Activated T-helper 17 cell treated with anti-CD3 and anti-CD28 coated beads, Interleukin-2, amount 50 U/mL, for 72 hours (primary cell): ENCODE measurements around the gene STAT6. TPM values are rescaled to one million over a fixed set of nuclear protein-coding genes. Genes with fewer than 3 reads are reported as not detected.
"Not testable (repeated sequence)": the region's sequence is repeated elsewhere in the genome, so short reads cannot be mapped to it uniquely, and the experiment has no call there.

Experiments used
- ATAC-seq: fragments of 150-1000 bp; cut with Tn5 transposase; replicated peaks from 2 replicates; pipeline ENCODE4 v1.10.0; 2021; ENCODE audit warnings: mild to moderate bottlenecking, moderate library complexity
- H3K27ac Mint-ChIP-seq: one replicate; pipeline ENCODE4 v1.8.0; 2022; ENCODE audit warnings: mixed read lengths
- H3K27me3 Mint-ChIP-seq: one replicate; pipeline ENCODE4 v1.8.0; 2022; ENCODE audit warnings: mixed read lengths
- H3K36me3 Mint-ChIP-seq: one replicate; pipeline ENCODE4 v1.8.0; 2022; ENCODE audit warnings: low read depth, mild to moderate bottlenecking, mixed read lengths
- H3K4me1 Mint-ChIP-seq: one replicate; pipeline ENCODE4 v1.8.0; 2022; ENCODE audit warnings: mixed read lengths
- H3K4me3 Mint-ChIP-seq: one replicate; pipeline ENCODE4 v1.8.0; 2022; ENCODE audit warnings: mild to moderate bottlenecking, mixed read lengths
- H3K9me3 Mint-ChIP-seq: one replicate; pipeline ENCODE4 v1.8.0; 2022; ENCODE audit warnings: mixed read lengths
- total RNA-seq, 2 donors: library from RNA; stranded (reverse); gene quantifications; one replicate each; pipeline ENCODE4 v1.2.3, GENCODE V29; 2022

The STAT6 gene
- total RNA-seq, 2 donors from 2014 or later, result 177 to 332 TPM

DNA sequence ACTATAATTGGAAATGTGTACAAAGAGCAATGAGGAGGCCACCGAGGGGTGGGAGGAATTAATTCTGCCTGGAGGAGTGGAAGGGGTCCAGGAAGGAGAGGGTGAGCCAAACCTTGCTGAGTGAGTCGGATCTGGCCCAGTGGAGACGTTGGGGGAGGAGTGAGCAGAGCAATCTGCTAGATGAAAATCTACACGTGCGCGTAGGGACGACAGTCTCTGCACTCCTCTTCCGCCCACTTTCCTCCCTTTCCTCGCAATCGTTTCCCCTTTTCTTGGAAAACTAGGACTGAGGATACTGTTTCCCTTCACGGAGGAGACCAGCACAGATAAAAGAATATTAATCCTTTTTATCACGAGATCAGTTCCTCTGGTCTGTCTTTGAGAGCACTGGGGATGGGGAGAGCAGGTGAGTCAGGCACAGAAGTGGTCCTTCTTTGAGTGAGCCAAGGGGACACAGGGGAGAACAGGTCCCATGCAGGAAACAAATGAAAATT lies 25.1 kb downstream of the STAT6 start:
- H3K36me3 Mint-ChIP-seq, result peaks cover 41% of the 10 kb centered on the region
- no peaks in the 10 kb centered on the region for H3K9me3 Mint-ChIP-seq
- H3K27me3 Mint-ChIP-seq, result no peaks in the 10 kb centered on the region
- H3K4me3 Mint-ChIP-seq, result peak overlapping the region; percentile 97
- ATAC-seq, result no peak
- H3K27ac Mint-ChIP-seq, result peak overlapping the region; percentile 87
- H3K4me1 Mint-ChIP-seq, result peaks cover 13% of the 10 kb centered on the region

DNA sequence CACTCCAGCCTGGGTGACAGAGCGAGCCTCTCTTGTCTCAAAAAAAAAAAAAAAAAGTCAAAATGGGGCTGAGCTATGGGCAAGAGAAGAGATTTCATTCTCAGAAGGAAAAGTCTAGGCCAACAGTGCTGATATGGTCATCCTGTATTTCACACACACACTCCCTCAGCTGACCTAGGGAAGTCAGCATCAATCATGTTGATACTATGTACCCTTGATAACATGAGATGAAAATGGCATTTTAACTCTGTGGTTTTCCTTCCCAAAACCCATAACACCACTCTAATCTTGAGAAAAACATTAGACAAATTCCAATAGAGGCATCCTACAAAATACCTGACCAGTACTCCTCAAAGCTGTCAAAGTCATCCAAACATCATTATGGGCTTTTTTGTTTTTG lies 30.3 kb downstream of the STAT6 start:
- no peak for ATAC-seq
- H3K36me3 Mint-ChIP-seq, result peaks cover 31% of the 10 kb centered on the region
- H3K27ac Mint-ChIP-seq, result no peak overlapping the region
- H3K4me3 Mint-ChIP-seq, result no peak overlapping the region
- peaks cover 6% of the 10 kb centered on the region for H3K4me1 Mint-ChIP-seq
- H3K9me3 Mint-ChIP-seq, result no peaks in the 10 kb centered on the region
- no peaks in the 10 kb centered on the region for H3K27me3 Mint-ChIP-seq

DNA sequence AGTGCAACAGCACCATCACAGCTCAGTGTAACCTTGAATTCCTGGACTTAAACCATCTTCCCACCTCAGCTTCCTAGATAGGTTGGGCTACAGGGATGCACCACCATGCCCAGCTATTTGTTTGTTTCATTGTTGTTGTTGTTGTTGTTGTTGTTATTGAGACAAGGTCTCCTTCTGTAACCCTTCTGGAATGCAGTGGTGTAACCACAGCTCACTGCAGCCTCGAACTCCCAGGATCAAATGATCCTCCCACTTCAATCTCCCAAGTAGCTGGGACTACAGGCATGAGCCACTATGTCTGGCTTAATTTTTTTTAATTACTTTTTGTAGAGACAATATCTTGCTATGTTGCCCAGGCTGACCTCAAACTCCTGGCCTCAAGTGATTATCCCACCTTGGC lies 31.3 kb downstream of the STAT6 start:
- H3K9me3 Mint-ChIP-seq, result no peaks in the 10 kb centered on the region
- H3K36me3 Mint-ChIP-seq, result peaks cover 37% of the 10 kb centered on the region
- H3K27ac Mint-ChIP-seq, result peak overlapping the region; percentile 93
- H3K27me3 Mint-ChIP-seq, result no peaks in the 10 kb centered on the region
- no peak for ATAC-seq
- H3K4me1 Mint-ChIP-seq, result no peaks in the 10 kb centered on the region
- peak overlapping the region; percentile 99 for H3K4me3 Mint-ChIP-seq

DNA sequence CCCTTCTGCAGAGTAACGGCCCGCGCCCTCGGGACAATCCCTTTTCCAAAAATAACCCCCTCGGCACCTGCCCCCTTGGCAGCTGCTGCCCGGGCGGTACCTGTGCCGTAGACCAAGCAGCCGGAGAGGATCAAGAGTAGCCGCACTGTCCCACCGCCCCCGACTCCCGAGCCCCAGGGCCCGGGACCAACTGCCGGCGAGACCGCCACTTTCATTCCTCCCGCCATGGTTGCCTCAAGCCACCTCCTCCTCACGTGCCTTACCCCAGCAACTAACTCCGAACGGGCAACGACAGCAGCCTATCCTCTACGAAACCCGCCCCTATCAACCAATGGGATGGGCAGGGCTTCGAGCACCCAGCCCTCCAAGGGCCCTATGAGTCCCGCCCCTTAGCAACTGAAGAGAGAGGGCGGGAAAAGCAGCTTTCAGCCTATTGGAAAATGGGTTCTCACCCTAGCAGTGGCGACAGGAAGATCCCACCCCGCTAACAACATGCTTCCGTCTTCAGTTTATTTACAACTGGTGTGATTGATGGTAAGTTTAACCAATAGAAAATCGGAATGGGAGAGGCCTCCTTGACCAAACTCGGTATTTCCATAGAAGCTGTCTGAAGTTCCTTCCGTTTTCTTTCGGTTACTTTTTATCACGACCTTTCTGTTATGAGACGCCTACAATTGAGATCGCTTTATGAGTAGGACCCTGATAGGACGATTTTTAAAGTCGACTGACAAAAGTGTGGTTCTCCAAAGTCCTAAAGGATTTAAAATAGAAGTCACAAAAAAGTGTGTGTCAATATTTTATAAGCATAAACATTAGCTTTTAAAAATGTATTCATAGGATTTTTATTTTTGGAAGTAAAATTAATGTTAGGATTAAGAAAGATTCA lies 32.4 kb downstream of the STAT6 start, which contains the start of gene NEMP1:
Gene NEMP1 (minus strand): TSS at position 273 of the 886 bp plus-strand sequence. CDS start 46 bp downstream, at position 227.
- Mint-ChIP-seq H3K9me3 (no peaks in the 10 kb centered on the region), H3K36me3 (peaks cover 47% of the 10 kb centered on the region), H3K27me3 (no peaks in the 10 kb centered on the region), H3K4me1 (no peaks in the 10 kb centered on the region), H3K27ac (peak within 1 kb of the TSS; percentile 93), H3K4me3 (peak within 1 kb of the TSS; percentile 99)
- ATAC-seq, result peak; percentile 98

DNA sequence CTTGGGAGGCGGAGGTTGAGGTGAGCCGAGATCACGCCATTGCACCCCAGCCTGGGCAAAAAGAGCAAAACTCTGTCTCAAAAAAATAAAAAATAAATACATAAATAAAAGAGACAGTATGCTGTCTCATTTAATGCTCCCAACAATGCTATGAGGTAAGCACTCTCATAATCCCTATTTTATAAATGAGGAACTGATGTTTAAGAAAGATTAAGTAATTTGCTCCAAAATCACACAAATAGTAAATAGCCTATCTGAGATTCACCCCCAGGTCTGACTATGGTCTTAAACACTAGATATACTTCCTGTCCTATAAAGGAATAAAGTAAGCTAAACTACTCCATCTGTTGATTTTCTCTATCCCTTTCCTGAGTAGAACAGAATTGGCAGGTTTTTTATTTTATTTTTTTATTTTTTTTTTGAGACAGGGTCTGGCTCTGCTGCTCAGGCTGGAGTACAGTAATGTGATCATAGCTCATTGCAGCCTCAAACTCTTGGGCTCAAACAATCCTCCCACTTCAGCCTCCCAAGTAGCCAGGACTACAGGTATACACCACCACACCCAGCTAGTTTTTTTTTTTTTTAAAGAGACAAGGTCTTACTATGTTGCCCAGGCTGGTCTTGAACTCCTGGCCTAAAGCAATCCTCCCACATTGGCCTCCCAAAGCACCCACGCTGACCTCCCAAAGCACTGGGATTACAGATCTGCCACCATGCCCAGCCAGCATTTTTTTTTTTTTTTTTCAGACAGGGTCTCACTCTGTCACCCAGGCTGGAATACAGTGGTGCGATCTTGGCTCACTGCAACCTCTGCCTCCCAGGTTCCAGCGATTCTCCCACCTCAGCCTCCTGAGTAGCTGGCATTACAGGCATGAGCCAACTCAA lies 37.4 kb downstream of the STAT6 start:
- not testable (repeated sequence) for H3K9me3 Mint-ChIP-seq, H3K4me3 Mint-ChIP-seq, H3K27ac Mint-ChIP-seq, H3K27me3 Mint-ChIP-seq, ATAC-seq
- Mint-ChIP-seq H3K36me3 (peaks cover 91% of the 10 kb centered on the region), H3K4me1 (peaks cover 13% of the 10 kb centered on the region)

DNA sequence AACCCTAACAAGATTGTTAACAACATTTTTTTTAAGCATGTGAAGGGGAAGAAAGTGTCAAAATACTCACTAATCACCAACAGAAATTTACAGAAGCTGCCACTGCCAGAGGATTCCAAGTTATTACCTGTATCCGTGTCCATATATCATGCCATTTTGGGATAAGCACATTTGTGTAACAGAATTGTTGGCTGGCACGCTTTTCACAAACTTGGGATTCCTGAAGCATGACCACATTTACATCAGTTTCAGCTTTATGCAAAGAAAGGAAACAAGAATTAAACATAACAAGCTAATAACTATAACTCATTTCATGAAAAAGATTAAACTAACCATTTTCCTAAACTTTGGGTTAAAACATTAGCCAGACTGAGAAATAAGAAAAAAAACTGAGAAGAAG lies 38.5 kb downstream of the STAT6 start:
- ATAC-seq, result no peak
- no peaks in the 10 kb centered on the region for H3K9me3 Mint-ChIP-seq
- peaks cover 91% of the 10 kb centered on the region for H3K36me3 Mint-ChIP-seq
- peak overlapping the region; percentile 26 for H3K27ac Mint-ChIP-seq
- no peak overlapping the region for H3K4me3 Mint-ChIP-seq
- no peaks in the 10 kb centered on the region for H3K27me3 Mint-ChIP-seq
- peaks cover 13% of the 10 kb centered on the region for H3K4me1 Mint-ChIP-seq

DNA sequence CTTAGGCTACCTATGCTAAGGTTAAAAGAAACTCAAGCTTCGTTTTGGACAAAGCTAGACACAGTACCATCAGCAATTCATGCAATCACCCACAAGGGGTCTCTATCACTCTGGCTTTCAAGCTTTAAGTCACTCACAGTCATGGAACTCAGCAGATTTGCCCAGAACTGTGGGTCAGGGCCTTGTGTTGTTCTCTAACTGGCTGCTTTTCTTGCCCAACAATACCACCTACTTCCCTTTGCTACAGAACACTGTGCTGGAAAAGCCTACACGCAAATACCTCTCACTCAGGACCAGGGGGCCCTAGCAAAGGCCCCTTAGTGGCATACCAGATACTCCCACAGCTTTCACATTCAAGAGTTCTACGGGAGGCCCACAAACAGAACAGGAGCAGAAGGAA lies 41.6 kb downstream of the STAT6 start:
- H3K36me3 Mint-ChIP-seq, result peaks cover 89% of the 10 kb centered on the region
- ATAC-seq, result peak; percentile 79
- peak overlapping the region; percentile 84 for H3K27ac Mint-ChIP-seq
- peak overlapping the region; percentile 78 for H3K4me3 Mint-ChIP-seq
- no peaks in the 10 kb centered on the region for H3K9me3 Mint-ChIP-seq
- H3K27me3 Mint-ChIP-seq, result no peaks in the 10 kb centered on the region
- H3K4me1 Mint-ChIP-seq, result peaks cover 21% of the 10 kb centered on the region

DNA sequence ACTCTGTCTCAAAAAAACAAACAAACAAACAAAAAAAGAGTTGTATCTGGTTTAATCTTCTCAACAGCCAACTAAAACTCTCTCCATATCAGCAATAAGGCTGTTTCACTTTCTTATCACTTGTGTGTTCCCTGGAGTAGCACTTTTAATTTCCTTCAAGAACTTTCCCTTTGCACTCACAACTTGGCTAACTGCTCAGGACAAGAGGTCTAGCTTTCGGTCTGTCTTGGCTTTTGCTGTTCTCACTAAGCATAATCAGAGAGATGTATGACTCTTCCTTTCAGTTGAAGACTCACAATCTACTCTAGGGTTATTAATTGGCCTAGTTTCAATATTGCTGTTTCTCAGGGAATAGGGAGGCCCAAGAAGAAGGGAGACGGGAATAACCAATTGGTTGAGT lies 44.9 kb downstream of the STAT6 start:
- Mint-ChIP-seq H3K36me3 (peaks cover 94% of the 10 kb centered on the region), H3K9me3 (no peaks in the 10 kb centered on the region), H3K27me3 (no peaks in the 10 kb centered on the region), H3K27ac (peak overlapping the region; percentile 97), H3K4me1 (peaks cover 34% of the 10 kb centered on the region), H3K4me3 (peak overlapping the region; percentile 81)
- ATAC-seq, result peak; percentile 72

DNA sequence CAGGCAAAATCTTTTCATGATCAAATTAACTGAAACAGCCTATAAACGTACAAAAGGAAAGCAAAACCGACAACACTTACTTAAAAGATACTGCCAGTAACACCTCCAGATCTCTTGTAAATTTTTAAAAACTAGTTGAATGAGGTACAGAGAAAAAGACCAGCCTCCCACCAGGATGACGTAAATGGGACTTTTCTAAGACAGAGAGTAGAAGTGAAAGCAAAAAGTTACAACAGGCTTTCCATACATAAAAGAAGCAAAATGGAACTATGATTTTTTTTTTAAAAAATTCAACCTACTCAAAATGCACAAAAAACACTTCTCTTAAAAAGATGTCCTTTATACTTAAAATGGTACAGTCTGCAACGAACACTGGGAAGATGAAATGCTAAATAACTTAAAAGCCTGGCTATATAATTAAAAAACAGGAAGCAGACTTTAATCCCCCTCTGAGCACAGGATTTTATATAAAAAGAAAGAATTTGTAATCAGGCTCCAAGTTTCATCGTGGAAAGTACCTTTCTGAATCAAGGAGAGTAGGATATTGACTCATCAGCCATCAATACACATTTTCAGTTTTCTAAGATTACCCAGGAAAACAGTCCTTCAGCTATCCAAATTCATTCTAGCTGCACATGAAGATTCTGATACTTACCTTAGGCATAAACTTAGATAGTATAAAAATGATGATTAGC lies 47.0 kb downstream of the STAT6 start:
- Mint-ChIP-seq H3K4me3 (peak overlapping the region; percentile 81), H3K9me3 (no peaks in the 10 kb centered on the region), H3K36me3 (peaks cover 94% of the 10 kb centered on the region), H3K27me3 (no peaks in the 10 kb centered on the region), H3K27ac (peak overlapping the region; percentile 97), H3K4me1 (peaks cover 22% of the 10 kb centered on the region)
- peak; percentile 77 for ATAC-seq

DNA sequence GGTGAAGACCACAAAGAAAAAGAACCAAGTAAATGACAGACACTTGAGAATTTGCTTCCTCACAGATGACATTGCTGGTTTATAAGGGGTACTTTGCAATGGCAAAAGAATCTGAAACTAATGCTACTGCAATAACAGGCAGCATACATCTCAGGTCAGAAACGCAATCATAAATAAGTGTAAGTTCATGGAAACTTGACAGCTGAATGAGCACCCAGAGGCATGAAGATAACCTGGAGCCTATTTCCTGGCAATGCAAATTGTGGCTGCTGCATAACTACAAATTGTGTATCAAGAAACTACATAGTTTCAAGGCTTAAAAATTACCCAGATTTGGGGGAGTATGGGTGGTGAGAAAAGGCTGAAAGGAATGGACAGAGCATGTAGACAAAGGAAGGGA lies 52.7 kb downstream of the STAT6 start:
- Mint-ChIP-seq H3K27me3 (no peaks in the 10 kb centered on the region), H3K27ac (peak overlapping the region; percentile 47), H3K4me3 (no peak overlapping the region), H3K36me3 (peaks cover 83% of the 10 kb centered on the region), H3K9me3 (no peaks in the 10 kb centered on the region), H3K4me1 (peaks cover 8% of the 10 kb centered on the region)
- ATAC-seq, result no peak

DNA sequence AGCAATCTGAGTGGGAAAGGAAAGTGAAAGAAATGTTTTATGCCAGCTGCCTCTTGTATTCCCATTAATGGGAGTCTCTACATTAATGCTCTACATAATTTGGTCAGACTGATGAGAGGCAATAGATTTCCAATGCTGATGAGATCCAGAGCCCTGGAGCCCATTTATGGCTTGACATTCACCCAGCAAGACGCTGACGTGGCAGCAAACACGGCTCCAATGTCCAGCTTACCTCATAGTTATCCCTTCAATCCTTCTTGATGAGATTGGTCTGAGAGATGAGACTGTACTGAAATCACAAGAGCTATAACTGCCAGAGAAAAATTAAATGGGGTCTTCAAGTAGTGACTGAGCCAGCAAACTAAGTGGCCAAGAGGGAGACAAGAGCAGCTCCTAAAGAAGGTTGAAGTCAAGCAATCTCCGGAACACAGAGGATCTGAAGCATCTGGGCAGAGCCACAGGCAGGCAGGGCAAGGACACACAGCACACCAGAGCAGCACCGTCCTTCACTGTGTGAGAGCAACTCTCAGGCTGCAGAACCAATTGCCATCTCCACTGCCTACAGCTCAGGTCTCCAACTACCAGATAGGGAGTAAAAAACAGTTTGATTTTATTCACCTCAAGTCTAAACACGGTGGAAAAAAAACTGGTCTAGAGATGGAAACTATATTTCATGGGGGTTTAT lies 54.0 kb downstream of the STAT6 start:
- no peaks in the 10 kb centered on the region for H3K9me3 Mint-ChIP-seq
- H3K4me1 Mint-ChIP-seq, result peaks cover 4% of the 10 kb centered on the region
- no peaks in the 10 kb centered on the region for H3K27me3 Mint-ChIP-seq
- H3K27ac Mint-ChIP-seq, result peak overlapping the region; percentile 79
- no peak overlapping the region for H3K4me3 Mint-ChIP-seq
- no peak for ATAC-seq
- peaks cover 70% of the 10 kb centered on the region for H3K36me3 Mint-ChIP-seq

DNA sequence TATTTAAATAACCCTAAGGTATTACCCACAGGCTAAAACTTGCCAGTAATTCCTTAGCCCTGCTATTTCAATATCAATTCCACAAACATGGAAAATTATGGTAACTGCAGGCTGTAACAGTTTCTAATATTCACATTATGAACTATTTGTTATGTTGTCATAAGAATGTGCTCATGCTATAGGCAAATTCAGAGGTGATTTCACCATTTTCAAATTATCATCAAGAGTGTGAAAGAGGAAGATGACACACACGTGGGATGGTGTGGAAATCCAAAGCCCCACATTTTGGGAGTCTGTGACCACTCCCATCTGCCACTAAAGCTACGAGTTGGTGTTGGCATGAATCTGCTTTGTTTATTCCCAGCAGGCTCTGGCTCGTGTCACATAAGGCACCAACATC lies 55.3 kb downstream of the STAT6 start:
- Mint-ChIP-seq H3K36me3 (peaks cover 56% of the 10 kb centered on the region), H3K27ac (no peak overlapping the region), H3K9me3 (no peaks in the 10 kb centered on the region), H3K4me3 (no peak overlapping the region), H3K27me3 (no peaks in the 10 kb centered on the region), H3K4me1 (peaks cover 4% of the 10 kb centered on the region)
- ATAC-seq, result no peak

DNA sequence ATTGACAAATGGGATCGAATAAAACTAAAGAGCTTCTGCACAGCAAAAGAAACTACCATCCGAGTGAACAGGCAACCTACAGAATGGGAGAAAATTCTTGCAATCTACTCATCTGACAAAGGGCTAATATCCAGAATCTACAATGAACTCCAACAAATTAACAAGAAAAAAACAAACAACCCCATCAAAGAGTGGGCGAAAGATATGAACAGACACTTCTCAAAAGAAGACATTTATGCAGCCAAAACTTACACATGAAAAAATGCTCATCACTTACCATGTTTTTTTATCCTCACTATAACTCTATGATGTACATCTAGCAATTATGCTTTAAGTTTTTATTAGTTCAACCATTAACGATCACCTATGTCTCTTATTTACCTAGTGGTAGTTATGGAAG lies 57.3 kb downstream of the STAT6 start:
- peaks cover 10% of the 10 kb centered on the region for H3K4me1 Mint-ChIP-seq
- not testable (repeated sequence) for H3K9me3 Mint-ChIP-seq, ATAC-seq, H3K4me3 Mint-ChIP-seq, H3K27me3 Mint-ChIP-seq, H3K27ac Mint-ChIP-seq
- H3K36me3 Mint-ChIP-seq, result peaks cover 37% of the 10 kb centered on the region
